HL-60 (cell line): ENCODE results near the gene RBBP8NL.

Experiments
- DNase-seq, 2 experiments: peaks; one replicate each; pipeline ENCODE4 v3.0.0-alpha.2; 2010 to 2020; ENCODE audit warnings: low read depth in 1 of 2, low spot score in 1 of 2
- H3K27ac ChIP-seq: fragments of 250-450 bp; sonication (Bioruptor Pico); replicated peaks from 2 replicates; pipeline ENCODE4 v1.5.1; 2020; ENCODE audit warnings: mild to moderate bottlenecking, moderate library complexity
- H3K27me3 ChIP-seq: fragments of 250-450 bp; sonication (Bioruptor Pico); 2 replicates; pipeline ENCODE4 v1.5.1; 2021; ENCODE audit warnings: mild to moderate bottlenecking, moderate library complexity; ENCODE audit not compliant: insufficient read depth, poor library complexity, severe bottlenecking
- H3K4me3 ChIP-seq: replicated peaks from 2 replicates; pipeline ENCODE4 v1.5.1; 2011; ENCODE audit warnings: mild to moderate bottlenecking, control low read depth, low read length; ENCODE audit not compliant: insufficient read depth
- CTCF ChIP-seq: IDR thresholded peaks from one replicate; pipeline ENCODE4 v1.5.1; 2011; ENCODE audit warnings: low read length, control low read depth, inconsistent platforms; ENCODE audit not compliant: insufficient read depth
- GABPA ChIP-seq: IDR thresholded peaks from 2 replicates; pipeline ENCODE4 v1.6.1; 2012; ENCODE audit warnings: low read depth
- POLR2AphosphoS5 ChIP-seq: IDR thresholded peaks from 2 replicates; pipeline ENCODE4 v1.6.1; 2012; ENCODE audit warnings: low read depth
- REST ChIP-seq: IDR thresholded peaks from 2 replicates; pipeline ENCODE4 v1.6.1; 2012; ENCODE audit warnings: low read depth; ENCODE audit not compliant: insufficient replicate concordance
- SPI1 ChIP-seq: IDR thresholded peaks from 2 replicates; pipeline ENCODE4 v1.6.1; 2012; ENCODE audit warnings: low read depth, mild to moderate bottlenecking, borderline replicate concordance

Gene RBBP8NL

GRCh38 chr20:62454904-62455636, 27.7 kb upstream of the RBBP8NL start:
- TF ChIP-seq POLR2AphosphoS5: no peak
- TF ChIP-seq REST: no peak
- TF ChIP-seq CTCF: no peak
- TF ChIP-seq SPI1: no peak
- TF ChIP-seq GABPA: no peak
- Histone ChIP-seq H3K4me3 (no peak overlapping the region), H3K27ac (no peak overlapping the region), H3K27me3 (peaks cover 21% of the 10 kb centered on the region)
- DNase-seq: no peak

- no peak for TF ChIP-seq CTCF
- TF ChIP-seq GABPA: no peak
- no peak for TF ChIP-seq POLR2AphosphoS5
- TF ChIP-seq REST: no peak
- TF ChIP-seq SPI1: no peak
- no peak for DNase-seq
- H3K4me3 ChIP-seq: no peak overlapping the region
- peaks cover 21% of the 10 kb centered on the region for H3K27me3 ChIP-seq
- H3K27ac ChIP-seq: no peak overlapping the region
These were observed 26.0 kb upstream of the RBBP8NL start for GRCh38 chr20:62453186-62453808.

GRCh38 chr20:62452475-62453095, 25.2 kb upstream of the RBBP8NL start:
- no peak for TF ChIP-seq POLR2AphosphoS5
- no peak for TF ChIP-seq GABPA
- TF ChIP-seq REST: no peak
- TF ChIP-seq SPI1: no peak
- TF ChIP-seq CTCF: no peak
- Histone ChIP-seq H3K27me3 (peaks cover 21% of the 10 kb centered on the region), H3K4me3 (no peak overlapping the region), H3K27ac (no peak overlapping the region)
- no peak for DNase-seq
